Mononuclear cell (primary cell): Measurements from ENCODE around the gene NUP93. TPM values are rescaled to one million over a fixed set of nuclear protein-coding genes. Genes with fewer than 3 reads are reported as not detected.
"Not testable (repeated sequence)": the region's sequence is repeated elsewhere in the genome, so short reads cannot be mapped to it uniquely, and the experiment has no call there.

Source experiments
- H3K27me3 ChIP-seq: 2 replicates; pipeline ENCODE4 v1.6.0; 2011; ENCODE audit warnings: low read length, control low read depth; ENCODE audit not compliant: insufficient read depth
- H3K4me1 ChIP-seq: 2 replicates; pipeline ENCODE4 v1.5.1; 2011; ENCODE audit warnings: mild to moderate bottlenecking, low read length, control low read depth; ENCODE audit not compliant: insufficient read depth
- H3K4me3 ChIP-seq: 2 replicates; pipeline ENCODE4 v1.5.1; 2011; ENCODE audit warnings: mild to moderate bottlenecking, low read length, moderate library complexity
- H3K9me3 ChIP-seq: 2 replicates; pipeline ENCODE4 v1.5.1; 2011; ENCODE audit warnings: low read depth, mild to moderate bottlenecking, control low read depth, low read length
- total RNA-seq: library from RNA; depleted of rRNA; stranded (reverse); fragments of >200 nt; gene quantifications from one replicate; pipeline ENCODE4 v1.2.3, GENCODE V29; 2012

Gene NUP93
- total RNA-seq, 1 donor, result 51.1 TPM

DNA sequence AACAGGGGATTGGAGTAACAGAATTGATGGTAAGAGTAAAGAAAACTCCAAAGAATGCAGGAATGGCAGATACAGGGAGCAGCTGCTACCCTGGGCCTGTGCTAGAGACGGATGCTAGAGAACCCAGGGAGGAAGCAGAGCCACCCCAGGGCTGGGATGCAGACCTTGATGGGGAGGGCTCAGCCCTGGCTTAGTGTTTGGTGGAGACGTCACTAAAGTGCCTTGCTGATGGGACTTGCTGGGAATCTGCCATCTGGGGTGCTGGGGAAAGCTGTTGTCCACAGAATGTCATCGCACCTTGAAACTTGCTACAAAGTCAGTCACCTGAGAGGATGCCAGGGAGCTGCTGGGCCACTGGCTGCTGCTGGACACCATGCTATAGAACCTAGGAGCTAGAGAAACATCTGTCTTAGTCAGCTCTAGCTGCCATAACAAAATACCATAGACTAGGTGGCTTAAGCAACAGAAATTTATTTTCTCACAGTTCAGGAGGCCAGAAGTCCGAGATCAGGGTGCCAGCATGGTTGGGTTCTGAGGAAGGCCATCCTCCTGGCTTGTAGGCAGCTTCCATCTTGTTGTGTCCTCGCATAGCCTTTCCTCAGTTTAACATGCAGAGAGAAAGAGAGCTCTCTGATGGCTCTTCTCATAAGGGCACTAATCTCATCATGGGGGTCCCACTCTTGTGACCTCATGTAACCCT, 32.3 kb upstream of the NUP93 start:
- Histone ChIP-seq H3K4me3 (no peak overlapping the region), H3K27me3 (no peaks in the 10 kb centered on the region), H3K4me1 (no peaks in the 10 kb centered on the region), H3K9me3 (no peaks in the 10 kb centered on the region)

DNA sequence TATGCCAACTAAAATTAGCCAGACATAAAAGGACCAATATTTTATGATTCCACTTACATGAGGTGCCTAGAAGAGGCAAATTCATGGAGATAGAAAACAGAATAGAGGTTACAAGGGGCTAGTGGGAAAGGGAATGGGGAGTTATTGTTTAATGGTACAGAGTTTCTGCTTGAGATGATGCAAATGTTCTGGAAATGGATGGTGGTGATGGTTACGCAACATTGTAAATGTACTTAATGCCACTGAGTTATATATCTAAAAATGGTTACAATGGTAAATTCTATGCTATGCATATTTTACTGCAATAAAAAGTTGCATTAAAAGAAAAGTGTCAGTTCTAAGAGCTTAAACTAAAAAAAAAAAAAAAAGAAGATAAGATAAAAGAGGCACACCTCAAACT, 29.7 kb upstream of the NUP93 start:
- Histone ChIP-seq H3K4me1 (no peaks in the 10 kb centered on the region), H3K9me3 (no peaks in the 10 kb centered on the region)

DNA sequence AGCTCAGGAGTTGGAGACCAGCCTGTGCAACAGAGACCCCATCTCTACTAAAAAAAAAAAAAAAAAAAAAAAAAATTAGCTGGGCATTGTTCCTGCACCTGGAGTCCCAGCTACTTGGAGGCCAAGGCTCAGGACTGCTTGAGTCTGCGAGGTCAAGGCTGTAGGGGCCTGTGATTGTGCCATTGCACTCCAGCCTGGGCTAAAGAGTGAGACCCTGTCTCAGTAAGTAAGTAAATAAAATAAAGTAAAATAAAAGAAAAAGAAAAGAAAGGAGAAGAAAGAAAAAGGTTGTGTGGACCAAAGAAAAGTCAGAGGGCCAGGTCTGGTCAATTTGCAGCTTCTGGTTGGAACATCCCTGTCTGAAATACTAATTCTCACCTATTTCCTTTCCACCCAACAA, 29.3 kb upstream of the NUP93 start:
- Histone ChIP-seq H3K27me3 (no peaks in the 10 kb centered on the region), H3K4me3 (no peak overlapping the region), H3K4me1 (no peaks in the 10 kb centered on the region), H3K9me3 (no peaks in the 10 kb centered on the region)

More for the DNA sequence above, 29.7 kb upstream of the NUP93 start:
- no peak overlapping the region for H3K4me3 ChIP-seq
- no peaks in the 10 kb centered on the region for H3K27me3 ChIP-seq

- Histone ChIP-seq H3K9me3 (no peaks in the 10 kb centered on the region), H3K4me1 (no peaks in the 10 kb centered on the region), H3K27me3 (no peaks in the 10 kb centered on the region), H3K4me3 (no peak overlapping the region)
These were observed 28.4 kb upstream of the NUP93 start for GRCh38 chr16:56701534-56701933.

- H3K27me3 ChIP-seq, result no peaks in the 10 kb centered on the region
- no peaks in the 10 kb centered on the region for H3K4me1 ChIP-seq
- no peaks in the 10 kb centered on the region for H3K9me3 ChIP-seq
- no peak overlapping the region for H3K4me3 ChIP-seq
These were observed 27.1 kb upstream of the NUP93 start for GRCh38 chr16:56702836-56703235.

DNA sequence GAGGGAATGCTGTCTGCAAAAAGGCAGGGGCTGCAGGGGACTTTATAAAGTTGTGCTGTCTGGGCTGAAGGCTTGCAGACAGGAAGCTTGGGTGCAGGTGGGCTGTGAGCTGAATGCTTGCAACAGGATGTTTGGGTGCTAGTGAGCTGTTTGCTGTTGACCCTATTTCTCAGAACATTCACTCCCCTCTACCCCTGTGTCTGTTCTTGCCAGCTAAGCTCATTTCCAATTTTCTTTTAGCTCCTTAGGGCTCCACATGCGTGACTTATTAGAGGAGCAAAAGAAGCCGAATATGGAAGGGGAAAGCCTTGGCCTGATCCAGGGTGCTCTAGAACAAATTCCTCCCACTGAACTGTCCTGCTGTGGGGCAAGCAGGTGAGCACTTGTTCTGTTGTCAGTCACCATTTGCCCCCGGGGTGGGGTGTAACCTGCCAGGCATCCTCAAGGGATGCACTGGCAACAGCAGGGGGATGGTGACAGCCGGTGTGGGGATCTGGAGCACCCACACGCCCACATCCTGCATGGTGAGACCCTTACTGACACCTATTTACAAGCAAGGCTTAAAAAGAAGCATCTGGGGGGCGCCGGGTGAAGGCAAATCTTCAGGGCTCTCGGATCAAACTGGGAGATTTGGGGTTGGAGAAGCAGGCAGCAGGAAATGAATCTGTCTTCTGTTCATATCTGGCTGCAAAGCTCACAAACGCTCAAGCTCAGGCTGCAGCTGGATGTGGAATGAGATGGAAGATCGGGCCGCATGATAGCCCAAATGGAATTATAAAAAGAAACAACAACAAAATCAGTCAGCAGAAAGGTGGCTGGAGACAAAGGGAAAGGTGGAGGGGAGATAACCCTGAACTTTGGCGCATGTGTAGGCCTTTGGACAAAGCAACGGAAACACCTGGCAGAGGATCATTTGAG, 21.1 kb upstream of the NUP93 start:
- Histone ChIP-seq H3K9me3 (no peaks in the 10 kb centered on the region), H3K4me1 (no peaks in the 10 kb centered on the region), H3K4me3 (peak overlapping the region; percentile 15), H3K27me3 (no peaks in the 10 kb centered on the region)

GRCh38 chr16:56709443-56710040, 20.4 kb upstream of the NUP93 start:
- Histone ChIP-seq H3K9me3 (no peaks in the 10 kb centered on the region), H3K27me3 (no peaks in the 10 kb centered on the region), H3K4me3 (no peak overlapping the region), H3K4me1 (no peaks in the 10 kb centered on the region)

DNA sequence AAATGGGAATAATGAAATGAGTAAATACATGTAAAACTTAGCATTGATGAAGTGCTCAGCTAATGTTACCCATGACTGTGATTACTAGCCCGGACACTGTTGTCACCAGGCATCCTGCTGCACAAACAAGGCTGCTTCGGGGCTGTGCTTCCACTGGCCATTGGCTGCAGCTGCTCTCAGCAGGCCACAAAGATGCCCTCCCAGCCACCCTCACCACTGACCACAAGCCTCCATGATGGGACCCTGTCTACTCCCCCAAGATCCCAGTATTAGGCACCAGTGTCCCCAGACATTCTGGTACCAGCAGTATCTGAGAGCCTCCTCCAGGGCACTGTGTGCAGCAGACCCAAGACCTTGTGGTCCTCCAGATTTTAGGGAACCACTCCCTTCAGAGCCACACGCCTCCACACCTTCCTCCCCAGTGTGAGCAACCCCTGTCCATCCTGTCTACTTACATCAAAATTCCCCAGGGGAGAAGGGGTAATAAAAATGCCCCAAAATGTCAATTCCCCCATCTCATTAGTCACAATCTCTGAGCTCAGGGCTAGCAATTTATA, 19.7 kb upstream of the NUP93 start:
- Histone ChIP-seq H3K27me3 (no peaks in the 10 kb centered on the region), H3K4me1 (no peaks in the 10 kb centered on the region), H3K9me3 (no peaks in the 10 kb centered on the region), H3K4me3 (no peak overlapping the region)

- no peaks in the 10 kb centered on the region for H3K9me3 ChIP-seq
- H3K4me1 ChIP-seq, result no peaks in the 10 kb centered on the region
- no peak overlapping the region for H3K4me3 ChIP-seq
- no peaks in the 10 kb centered on the region for H3K27me3 ChIP-seq
These were observed 18.1 kb upstream of the NUP93 start for GRCh38 chr16:56711862-56712261.

GRCh38 chr16:56713794-56714193, 16.1 kb upstream of the NUP93 start:
- Histone ChIP-seq H3K9me3 (no peaks in the 10 kb centered on the region), H3K4me1 (no peaks in the 10 kb centered on the region), H3K27me3 (no peaks in the 10 kb centered on the region), H3K4me3 (no peak overlapping the region)

DNA sequence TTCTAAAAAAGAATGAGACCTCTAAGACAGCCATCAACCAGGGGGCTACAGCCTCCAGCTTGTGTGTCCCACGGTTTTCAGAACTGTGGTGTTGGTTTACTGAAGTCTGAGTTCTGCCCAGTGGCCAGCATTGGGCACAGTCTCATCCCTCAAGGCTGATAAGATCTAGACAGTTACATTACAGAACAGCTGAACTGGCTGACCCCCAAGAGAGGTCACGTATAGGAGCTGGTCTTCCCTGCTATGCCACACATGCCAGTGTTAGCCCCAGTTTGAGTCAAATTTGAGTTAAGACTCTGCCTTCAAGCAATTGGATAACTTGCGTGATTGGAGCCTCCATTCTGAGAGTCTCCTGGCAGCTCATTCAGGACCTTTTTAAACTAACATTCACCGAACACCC, 14.8 kb upstream of the NUP93 start:
- H3K27me3 ChIP-seq, result no peaks in the 10 kb centered on the region
- no peaks in the 10 kb centered on the region for H3K4me1 ChIP-seq
- H3K9me3 ChIP-seq, result no peaks in the 10 kb centered on the region
- no peak overlapping the region for H3K4me3 ChIP-seq

DNA sequence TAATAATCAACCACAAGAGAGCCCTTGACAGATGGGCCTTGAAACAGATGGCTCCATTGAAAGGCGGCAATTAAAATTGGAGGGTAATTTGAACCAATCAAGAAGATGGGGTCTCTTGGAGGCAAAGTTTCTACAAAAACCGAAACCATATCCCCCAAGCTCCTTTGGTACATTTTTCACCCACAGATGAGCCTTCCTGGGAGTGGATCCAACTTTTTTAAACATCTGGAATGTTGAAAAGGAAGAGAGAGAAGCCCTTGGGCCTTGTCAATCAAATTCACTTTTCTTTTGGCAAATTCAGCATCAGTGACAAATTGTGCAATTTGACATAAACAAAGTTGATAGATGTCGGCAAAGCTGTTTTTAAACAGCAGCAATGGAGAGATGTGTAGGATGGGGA, 13.2 kb upstream of the NUP93 start:
- Histone ChIP-seq H3K4me1 (no peaks in the 10 kb centered on the region), H3K4me3 (no peak overlapping the region), H3K27me3 (no peaks in the 10 kb centered on the region), H3K9me3 (no peaks in the 10 kb centered on the region)

GRCh38 chr16:56717532-56717931, 12.4 kb upstream of the NUP93 start:
- not testable (repeated sequence) for H3K4me1 ChIP-seq, H3K27me3 ChIP-seq, H3K4me3 ChIP-seq, H3K9me3 ChIP-seq

DNA sequence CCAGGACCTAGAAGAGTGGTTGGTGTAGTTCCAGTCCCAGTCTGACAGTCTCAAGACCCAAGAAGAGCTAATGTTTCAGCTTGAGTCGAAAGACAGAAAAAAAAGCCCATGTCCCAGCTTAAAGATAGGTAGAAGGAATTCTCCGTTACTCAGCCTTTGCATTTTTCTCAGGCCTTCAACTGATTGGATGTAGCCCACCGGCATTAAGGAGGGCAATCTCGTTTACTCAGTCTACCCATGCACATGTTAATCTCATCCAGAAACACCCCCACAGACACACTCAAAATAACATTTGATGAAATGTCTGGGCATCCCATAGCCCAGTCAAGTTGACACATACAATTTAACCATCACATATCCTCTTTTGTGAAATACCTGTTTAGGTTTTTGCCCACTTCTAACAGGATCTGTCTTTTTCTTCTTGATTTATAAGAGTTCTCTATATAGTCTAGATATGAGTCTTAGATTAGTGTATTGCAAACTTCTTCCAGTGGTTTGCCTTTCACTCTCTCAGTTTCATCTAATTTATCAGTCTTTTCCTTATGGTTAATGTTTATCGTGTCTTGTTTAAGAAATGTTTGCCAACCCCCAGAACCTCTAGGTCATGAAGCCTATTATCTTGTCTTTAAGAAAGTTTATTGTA, 7.6 kb upstream of the NUP93 start:
- H3K4me1 ChIP-seq, result no peaks in the 10 kb centered on the region
- H3K27me3 ChIP-seq, result no peaks in the 10 kb centered on the region
- no peaks in the 10 kb centered on the region for H3K9me3 ChIP-seq
- no peak overlapping the region for H3K4me3 ChIP-seq

- H3K4me3 ChIP-seq, result no peak overlapping the region
- no peaks in the 10 kb centered on the region for H3K27me3 ChIP-seq
- no peaks in the 10 kb centered on the region for H3K9me3 ChIP-seq
- H3K4me1 ChIP-seq, result peaks cover 6% of the 10 kb centered on the region
These were observed 5.7 kb upstream of the NUP93 start for GRCh38 chr16:56724191-56724590.
